IMR-90 (cell line): ENCODE results near the gene GALNT6. TPM values are rescaled to one million over a fixed set of nuclear protein-coding genes. Genes with fewer than 3 reads are reported as not detected.

ENCODE experiments used
- ATAC-seq: fragments of 200-7000 bp; cut with Tn5 transposase; 2 replicates; pipeline ENCODE4 v1.9.1; 2020; ENCODE audit warnings: low read depth, mild to moderate bottlenecking, moderate library complexity
- BruUV-seq: library from RNA; stranded (reverse); fragments of 400-500 nt; replicated peaks from 2 replicates; lab custom pipeline; 2021; lab: Mats Ljungman, UMichigan
- CTCF ChIA-PET: fragments of 300-600 bp; formaldehyde crosslinking; extraction: SDS; loops from one replicate; lab custom pipeline; 2021; ENCODE audit warnings: antibody characterized with exemption; lab: Yijun Ruan, JAX
- POLR2A ChIA-PET: fragments of 300-600 bp; sonication (Branson Sonifier 250); formaldehyde crosslinking; loops from one replicate; lab custom pipeline; 2022; ENCODE audit warnings: antibody characterized with exemption; ENCODE audit not compliant: unreplicated experiment; lab: Charles Lee
- DNase-seq: peaks from one replicate; pipeline ENCODE4 v3.0.0; 2013
- H2AFZ ChIP-seq: replicated peaks from 2 replicates; pipeline ENCODE3; 2013; ENCODE audit warnings: low read length, mild to moderate bottlenecking; ENCODE audit not compliant: poor library complexity
- H2AK5ac ChIP-seq: 2 replicates; pipeline ENCODE4 v1.6.1; 2013; ENCODE audit warnings: low read depth, low read length, inconsistent platforms
- H2AK9ac ChIP-seq: replicated peaks from 2 replicates; pipeline ENCODE3; 2013; ENCODE audit warnings: mild to moderate bottlenecking, low read depth, low read length, moderate library complexity; ENCODE audit not compliant: poor library complexity
- H2BK120ac ChIP-seq: 2 replicates; pipeline ENCODE4 v1.6.1; 2013; ENCODE audit warnings: low read depth, low read length, inconsistent platforms
- H2BK15ac ChIP-seq: 3 replicates; pipeline ENCODE4 v1.6.1; 2013; ENCODE audit warnings: low read depth, low read length, inconsistent platforms
- H2BK20ac ChIP-seq: 2 replicates; pipeline ENCODE4 v1.6.1; 2013; ENCODE audit warnings: low read depth, mild to moderate bottlenecking, inconsistent platforms, low read length, moderate library complexity
- H2BK5ac ChIP-seq: 2 replicates; pipeline ENCODE4 v1.6.1; 2013; ENCODE audit warnings: mild to moderate bottlenecking, low read depth, low read length, inconsistent platforms; ENCODE audit not compliant: poor library complexity, severe bottlenecking
- H3K14ac ChIP-seq: replicated peaks from 2 replicates; pipeline ENCODE4 v1.6.1; 2013; ENCODE audit warnings: low read depth, low read length, inconsistent platforms
- H3K18ac ChIP-seq: 2 replicates; pipeline ENCODE4 v1.6.1; 2013; ENCODE audit warnings: low read depth, low read length, control low read depth
- H3K23ac ChIP-seq: 2 replicates; pipeline ENCODE4 v1.6.1; 2013; ENCODE audit warnings: low read depth, low read length, inconsistent platforms
- H3K27ac ChIP-seq: 2 replicates; pipeline ENCODE4 v1.5.1; 2013; ENCODE audit warnings: mild to moderate bottlenecking, control low read depth, low read length; ENCODE audit not compliant: insufficient read depth
- H3K27me3 ChIP-seq: 2 replicates; pipeline ENCODE4 v1.6.1; 2013; ENCODE audit warnings: low read length; ENCODE audit not compliant: control insufficient read depth, insufficient read depth
- H3K36me3 ChIP-seq: 2 replicates; pipeline ENCODE4 v1.6.1; 2013; ENCODE audit warnings: low read length, mixed read lengths; ENCODE audit not compliant: control insufficient read depth, insufficient read depth
- H3K4ac ChIP-seq: 2 replicates; pipeline ENCODE4 v1.6.1; 2013; ENCODE audit warnings: low read depth, low read length, inconsistent platforms
- H3K4me1 ChIP-seq: 2 replicates; pipeline ENCODE4 v1.6.1; 2013; ENCODE audit warnings: low read length, mixed read lengths; ENCODE audit not compliant: control insufficient read depth, insufficient read depth
- H3K4me2 ChIP-seq: 2 replicates; pipeline ENCODE4 v1.6.1; 2013; ENCODE audit warnings: low read depth, mild to moderate bottlenecking, control low read depth, low read length, moderate library complexity
- H3K4me3 ChIP-seq: 2 replicates; pipeline ENCODE4 v1.5.1; 2013; ENCODE audit warnings: low read depth, mild to moderate bottlenecking, control low read depth, low read length, moderate library complexity; ENCODE audit not compliant: insufficient read depth
- H3K56ac ChIP-seq: 2 replicates; pipeline ENCODE4 v1.6.1; 2013; ENCODE audit warnings: low read length, inconsistent platforms; ENCODE audit not compliant: insufficient read depth; ENCODE audit errors: extremely low read depth
- H3K79me1 ChIP-seq, 2 experiments: 2 replicates each; pipeline ENCODE4 v1.6.1; 2013; ENCODE audit warnings: low read length in 2 of 2, inconsistent platforms in 1 of 2, low read depth in 1 of 2
- H3K9ac ChIP-seq: 2 replicates; pipeline ENCODE4 v1.6.1; 2013; ENCODE audit warnings: low read depth, low read length, control low read depth
- H3K9me1 ChIP-seq: 2 replicates; pipeline ENCODE4 v1.6.1; 2013; ENCODE audit warnings: low read length, inconsistent platforms; ENCODE audit not compliant: insufficient read depth
- H3K9me3 ChIP-seq: 2 replicates; pipeline ENCODE4 v1.6.1; 2013; ENCODE audit warnings: low read length; ENCODE audit not compliant: control insufficient read depth, insufficient read depth
- H4K20me1 ChIP-seq: 2 replicates; pipeline ENCODE4 v1.6.1; 2013; ENCODE audit warnings: low read length, inconsistent platforms; ENCODE audit not compliant: insufficient read depth
- H4K5ac ChIP-seq: 2 replicates; pipeline ENCODE4 v1.6.1; 2013; ENCODE audit warnings: mild to moderate bottlenecking, low read depth, low read length, control low read depth
- H4K8ac ChIP-seq, 2 experiments: 2 replicates each; pipeline ENCODE4 v1.6.1; 2013; ENCODE audit warnings: low read depth in 2 of 2, low read length in 2 of 2, control low read depth in 1 of 2, inconsistent platforms in 1 of 2
- H4K91ac ChIP-seq: 2 replicates; pipeline ENCODE4 v1.6.1; 2013; ENCODE audit warnings: low read depth, low read length, inconsistent platforms; ENCODE audit not compliant: insufficient read depth
- BHLHE40 ChIP-seq: fragments of 150-350 bp; IDR thresholded peaks from 2 replicates; pipeline ENCODE4 v1.6.1; 2016; ENCODE audit warnings: mild to moderate bottlenecking, low read depth, low read length
- FOS ChIP-seq: fragments of 150-350 bp; IDR thresholded peaks from 2 replicates; pipeline ENCODE4 v1.6.1; 2016; ENCODE audit warnings: low read depth, low read length
- MAZ ChIP-seq: IDR thresholded peaks from 2 replicates; pipeline ENCODE4 v1.6.1; 2012; ENCODE audit warnings: low read depth, mild to moderate bottlenecking, low read length, improper control_type of control experiment, moderate library complexity, borderline replicate concordance
- WGBS, 2 experiments: methylation state at CpG; one replicate each; pipeline versions ENCODE4 v1.1.5 to v1.1.7; 2013; ENCODE audit warnings: missing lambda C conversion rate in 2 of 2; ENCODE audit not compliant: insufficient read length in 1 of 2; ENCODE audit errors: extremely low coverage in 2 of 2; 5-methylcytosine and 5-hydroxymethylcytosine counted together
- dilution Hi-C: fragments of 300-500 bp; cut with HindIII; formaldehyde crosslinking; loops from one replicate; pipeline ENCODE4 v1.14.3; 2018; ENCODE audit warnings: low sequenced_read_pairs; ENCODE audit not compliant: unreplicated experiment
- in situ Hi-C: fragments of 300-500 bp; cut with MboI; formaldehyde crosslinking; loops from 3 replicates; pipeline ENCODE4 v1.14.3; 2019; ENCODE audit warnings: low sequenced_read_pairs, inconsistent platforms, mixed read lengths
- intact Hi-C: fragments of 100-400 bp; cut with micrococcal nuclease; formaldehyde crosslinking; loops from 2 replicates; pipeline ENCODE4 v1.10.0; 2022
- polyA plus RNA-seq, 3 experiments: library from polyadenylated mRNA; depleted of rRNA; stranded (reverse); fragments of >200 nt; gene quantifications; 2 replicates each; pipeline ENCODE4 v1.2.3, GENCODE V29; 2012; ENCODE audit warnings: low replicate concordance in 1 of 3
- total RNA-seq: library from RNA; depleted of rRNA; stranded (reverse); fragments of >200 nt; gene quantifications from 2 replicates; pipeline ENCODE4 v1.2.3, GENCODE V29; 2012

Gene GALNT6
- total and polyA plus RNA-seq, 2 of the 4 experiments (the other 2 are of a cell fraction), result 17.1 to 23.7 TPM

DNA sequence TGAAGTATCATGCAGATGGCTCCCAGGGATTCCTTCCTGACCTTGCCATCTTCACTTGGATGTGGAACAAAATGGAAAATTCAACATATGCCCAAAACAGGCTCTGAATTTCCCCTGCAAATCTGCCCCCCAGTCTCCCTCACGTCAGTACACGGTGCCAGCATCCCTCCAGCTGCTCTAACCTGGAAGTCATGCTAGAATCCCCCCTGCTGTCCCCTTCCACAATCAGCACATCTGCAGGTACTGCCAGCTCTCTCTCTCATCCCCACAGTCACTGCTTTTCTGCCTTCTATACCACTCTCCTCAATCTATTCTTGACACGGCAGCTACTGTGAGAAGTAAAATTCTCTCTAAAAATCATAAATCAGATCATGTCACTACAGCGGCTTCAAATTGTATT, 21.6 kb downstream of the GALNT6 start:
- no peak overlapping the region for H4K91ac ChIP-seq
- WGBS, 2 experiments, result 100% methylated on average over 1 of the region's 4 CpGs; no CpG with 5 or more reads in 1 of the 2 experiments
- peaks cover 12% of the 10 kb centered on the region for H3K4me1 ChIP-seq
- H3K23ac ChIP-seq, result no peak overlapping the region
- H3K9me3 ChIP-seq, result no peaks in the 10 kb centered on the region
- no peak overlapping the region for H4K5ac ChIP-seq
- intact Hi-C loops, result no loop called here
- H4K8ac ChIP-seq, result peak overlapping the region in 1 of 2 experiments; percentile 43; a peak in 1 of 4 replicates
- H3K9me1 ChIP-seq, result peaks cover 20% of the 10 kb centered on the region
- H3K27me3 ChIP-seq, result no peaks in the 10 kb centered on the region
- TF ChIP-seq MAZ (no peak), FOS (no peak), BHLHE40 (no peak)
- ChIA-PET POLR2A (no interaction called here), CTCF (no interaction called here)
- no peak overlapping the region for H3K56ac ChIP-seq
- H3K27ac ChIP-seq, result no peak overlapping the region
- peak overlapping the region; percentile 79 for H2AK9ac ChIP-seq
- peak overlapping the region; percentile 53; the same call in 1 of the 2 replicates for H3K14ac ChIP-seq
- DNase-seq (no peak), ATAC-seq (no peak)
- H2AK5ac ChIP-seq, result peak overlapping the region; percentile 85
- peak overlapping the region; percentile 61 for H2BK120ac ChIP-seq
- H3K4me2 ChIP-seq, result no peak overlapping the region
- dilution Hi-C loops, result no loop called here
- H3K18ac ChIP-seq, result no peak overlapping the region
- peak overlapping the region; percentile 48; the same call in 1 of the 3 replicates for H2BK15ac ChIP-seq
- peak overlapping the region; percentile 57 for H2AFZ ChIP-seq
- in situ Hi-C loops, result loop anchor here (25.0 kb wide), 1 partner anchor 857 kb away; the partner anchor contains the start of gene DIP2B
- H3K4me3 ChIP-seq, result no peak overlapping the region
- no peaks in the 10 kb centered on the region for H4K20me1 ChIP-seq
- H3K36me3 ChIP-seq, result no peaks in the 10 kb centered on the region
- no TSS peak for BruUV-seq
- H2BK5ac ChIP-seq, result no peak overlapping the region
- H3K4ac ChIP-seq, result peak overlapping the region; percentile 39
- H2BK20ac ChIP-seq, result no peak overlapping the region; the same call in 1 of the 2 replicates
- peaks cover 0 to 29% of the 10 kb centered on the region in 2 experiments; a peak in 1 of 4 replicates for H3K79me1 ChIP-seq
- no peak overlapping the region for H3K9ac ChIP-seq
